Measurements from ENCODE around the gene ID3. TPM values are rescaled to one million over a fixed set of nuclear protein-coding genes. Genes with fewer than 3 reads are reported as not detected.
A peak's percentile ranks its signal among the peaks of the same experiment; 100 is the strongest.
"Not testable (repeated sequence)": the region's sequence is repeated elsewhere in the genome, so short reads cannot be mapped to it uniquely, and the experiment has no call there.

Gene ID3
- polyA plus RNA-seq, 1 donor, result 264 TPM

- DNase-seq, result peak; percentile 92
Observed at GRCh38 chr1:23554481-23555269, 4.6 kb downstream of the ID3 start.

- no peak for DNase-seq
Observed at GRCh38 chr1:23554127-23554480, 5.2 kb downstream of the ID3 start.

- DNase-seq, result no peak
Observed at GRCh38 chr1:23553231-23554126, 5.8 kb downstream of the ID3 start.

- DNase-seq, result no peak
Observed at GRCh38 chr1:23551849-23552248, 7.5 kb downstream of the ID3 start.

- no peak for DNase-seq
Observed at GRCh38 chr1:23548704-23549143, 10.6 kb downstream of the ID3 start.

GRCh38 chr1:23546897-23547584, 12.3 kb downstream of the ID3 start:
- DNase-seq, result no peak

- no peak for DNase-seq
Observed at GRCh38 chr1:23545851-23546250, 13.4 kb downstream of the ID3 start.

GRCh38 chr1:23544444-23545389, 14.6 kb downstream of the ID3 start:
- peak; percentile 86 for DNase-seq

- no peak for DNase-seq
Observed at GRCh38 chr1:23543707-23544443, 15.4 kb downstream of the ID3 start.

- not testable (repeated sequence) for DNase-seq
Observed at GRCh38 chr1:23542940-23543339, 16.4 kb downstream of the ID3 start.

- DNase-seq, result peak; percentile 91
Observed at GRCh38 chr1:23539698-23540266, 19.5 kb downstream of the ID3 start.

GRCh38 chr1:23537296-23537973, 21.9 kb downstream of the ID3 start:
- no peak for DNase-seq

GRCh38 chr1:23533246-23534023, 25.9 kb downstream of the ID3 start:
- DNase-seq, result no peak

- no peak for DNase-seq
Observed at GRCh38 chr1:23531562-23532094, 27.7 kb downstream of the ID3 start.

GRCh38 chr1:23530747-23531561, 28.3 kb downstream of the ID3 start, which contains the start of gene E2F2:
Gene E2F2 (minus strand): TSS chr1:23531233. CDS start chr1:23530793, 440 bp downstream.
- DNase-seq, result peak; percentile 81

GRCh38 chr1:23530087-23530746, 29.1 kb downstream of the ID3 start:
- no peak for DNase-seq
